GM19467 (cell line): Measurements from ENCODE around the gene SOCS1.

ENCODE experiments used
- ATAC-seq: cut with Tn5 transposase; IDR thresholded peaks from one replicate; pipeline ENCODE4 v1.9.1; 2021; ENCODE audit warnings: mild to moderate bottlenecking, moderate library complexity; ENCODE audit not compliant: unreplicated experiment

Gene SOCS1

DNA sequence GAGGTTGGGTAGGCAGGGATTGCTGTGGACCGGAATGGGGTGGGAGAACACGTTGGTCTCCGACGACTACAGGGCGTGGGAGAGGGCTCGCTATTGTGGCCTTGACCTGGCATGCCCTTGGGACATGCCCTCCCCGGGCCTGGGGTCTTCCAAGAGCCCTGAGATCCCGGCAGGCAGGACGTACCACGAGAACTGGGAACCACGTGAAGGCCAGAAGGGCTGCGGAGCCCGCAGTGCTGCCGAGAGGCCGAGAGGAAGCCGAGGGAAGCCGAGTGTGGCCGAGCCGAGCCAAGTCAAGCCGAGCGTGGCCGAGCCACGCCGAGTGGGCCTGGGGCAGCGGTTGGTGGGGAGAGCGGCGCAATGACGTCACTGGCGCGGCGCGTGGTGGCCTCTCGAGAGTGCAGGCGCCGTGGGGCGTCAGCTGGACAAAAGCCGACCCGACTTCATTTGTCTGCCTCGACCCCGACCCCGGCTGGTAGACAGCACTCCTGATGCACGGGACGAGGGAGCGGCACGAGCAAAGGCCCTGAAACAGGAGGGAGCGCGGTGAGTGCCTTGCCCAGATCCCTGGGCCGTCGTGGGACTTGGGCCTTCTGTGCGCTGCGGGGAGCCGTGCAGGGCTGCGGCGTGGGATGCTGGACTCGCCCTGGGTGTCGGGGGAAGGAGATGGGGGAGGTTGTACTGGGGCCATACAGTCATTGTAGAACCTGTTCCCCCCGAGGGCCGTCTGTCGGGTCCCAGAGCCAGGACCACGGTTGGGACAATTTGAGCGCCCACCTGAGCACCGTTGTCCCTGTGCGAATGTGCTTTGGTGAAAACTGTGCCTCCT, 6.6 kb downstream of the SOCS1 start:
- ATAC-seq: no peak

DNA sequence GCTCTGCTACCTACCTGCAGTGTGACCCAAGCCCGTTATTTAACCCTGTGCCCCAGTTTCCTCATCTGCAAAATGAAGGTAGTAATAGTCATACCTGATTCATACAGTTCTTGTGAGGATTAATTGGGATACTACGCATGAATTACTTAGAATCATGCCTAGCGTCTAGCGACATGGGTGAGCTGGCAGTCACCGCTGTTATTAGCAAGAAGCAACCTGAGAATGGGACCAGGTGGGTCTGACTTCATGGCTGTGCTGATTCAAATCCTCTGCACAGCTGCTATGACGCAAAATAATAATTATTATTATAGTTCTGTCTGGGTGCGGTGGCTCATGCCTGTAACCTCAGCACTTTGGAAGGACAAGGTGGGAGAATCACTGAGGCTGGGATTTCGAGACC, 7.9 kb downstream of the SOCS1 start:
- ATAC-seq: no peak

DNA sequence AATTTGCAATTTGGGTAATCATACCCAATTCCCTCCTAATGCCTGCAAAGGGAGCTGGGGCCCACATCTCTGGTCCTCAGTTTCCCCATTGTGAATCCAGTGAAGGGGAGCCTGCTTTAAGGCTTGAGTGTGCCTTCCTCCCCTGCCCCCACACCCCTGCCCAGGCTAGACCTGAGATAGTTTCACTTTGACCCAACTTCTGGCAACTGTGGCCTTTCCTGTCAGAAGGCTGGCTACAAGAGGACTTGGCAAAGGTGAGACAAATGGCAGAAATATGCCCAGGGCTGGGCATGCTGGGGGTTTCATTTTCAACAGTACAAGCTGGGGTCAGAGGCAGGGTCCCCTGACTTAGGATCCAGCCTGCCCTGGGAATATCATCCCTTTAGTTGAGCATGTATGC, 10.0 kb downstream of the SOCS1 start:
- no peak for ATAC-seq

DNA sequence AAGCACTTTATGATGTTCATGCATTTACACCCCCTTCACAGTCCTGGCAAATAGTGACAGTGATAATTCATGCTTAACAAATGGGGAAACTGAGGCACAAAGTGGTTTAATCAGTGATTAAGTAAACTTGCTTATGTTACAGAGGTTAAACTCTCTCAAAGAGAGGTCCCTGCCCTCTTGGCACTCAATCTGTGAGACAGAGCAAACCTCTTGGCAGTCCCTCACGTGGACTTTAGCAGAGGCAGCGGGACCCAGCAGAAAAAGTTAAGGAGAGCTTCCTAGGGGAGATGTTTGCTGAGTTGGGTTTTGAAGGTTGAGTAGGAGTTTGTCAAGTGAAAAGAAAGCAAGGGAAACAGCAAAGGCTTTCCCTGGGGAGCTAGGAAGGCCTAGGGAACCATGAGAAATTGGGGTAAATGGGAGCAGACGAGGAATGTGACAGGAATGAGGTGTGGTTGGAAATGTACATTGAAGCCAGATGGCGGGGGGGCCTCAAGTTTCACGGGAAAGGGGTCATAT, 10.7 kb downstream of the SOCS1 start:
- ATAC-seq: no peak

DNA sequence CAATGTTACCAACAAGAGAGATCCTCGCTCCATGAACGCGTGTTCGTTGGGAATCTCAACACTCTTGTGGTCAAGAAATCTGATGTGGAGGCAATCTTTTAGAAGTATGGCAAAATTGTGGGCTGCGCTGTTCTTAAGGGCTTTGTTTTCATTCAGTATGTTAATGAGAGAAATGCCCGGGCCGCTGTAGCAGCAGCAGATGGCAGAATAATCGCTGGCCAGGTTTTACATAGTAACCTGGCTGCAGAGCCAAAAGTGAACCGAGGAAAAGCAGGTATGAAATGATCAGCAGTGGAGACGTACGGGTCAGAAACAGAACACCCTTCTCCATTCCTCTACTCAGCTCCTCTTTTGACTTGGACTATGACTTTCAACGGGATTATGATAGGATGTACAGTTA, 13.3 kb downstream of the SOCS1 start:
- no peak for ATAC-seq

DNA sequence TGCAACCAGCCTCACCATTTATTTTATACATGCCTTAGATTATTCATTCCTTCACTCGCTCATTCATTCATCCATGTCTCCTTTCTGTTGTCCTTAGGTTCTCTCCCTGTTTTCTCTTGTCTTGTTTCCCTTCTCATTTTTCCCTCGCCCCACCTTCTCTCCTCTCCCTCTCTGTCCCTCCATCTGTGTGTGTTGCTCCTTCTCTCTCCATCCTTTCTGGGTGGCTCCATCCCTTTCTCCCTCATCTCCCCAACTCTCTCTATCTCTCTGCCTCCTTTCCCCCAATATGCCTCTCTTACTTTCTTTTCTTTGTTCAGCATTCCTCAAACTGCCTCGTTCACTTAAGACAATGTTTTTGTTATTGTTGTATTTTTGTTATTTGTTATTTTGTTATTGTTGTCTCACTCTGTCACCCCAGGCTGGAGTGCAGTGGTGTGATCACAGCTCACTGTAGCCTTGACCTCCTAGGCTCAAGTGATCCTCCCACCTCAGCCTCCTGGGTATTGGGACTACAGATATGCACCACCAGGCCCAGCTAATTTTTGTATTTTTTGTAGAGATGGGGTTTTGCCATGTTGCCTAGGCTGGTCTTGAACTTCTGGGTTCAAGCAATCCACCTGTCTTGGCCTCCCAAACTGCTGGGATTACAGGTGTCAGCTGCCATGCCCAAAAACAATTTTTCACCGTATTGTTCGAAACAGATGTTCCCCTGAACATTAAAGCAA, 14.4 kb downstream of the SOCS1 start:
- ATAC-seq: no peak

DNA sequence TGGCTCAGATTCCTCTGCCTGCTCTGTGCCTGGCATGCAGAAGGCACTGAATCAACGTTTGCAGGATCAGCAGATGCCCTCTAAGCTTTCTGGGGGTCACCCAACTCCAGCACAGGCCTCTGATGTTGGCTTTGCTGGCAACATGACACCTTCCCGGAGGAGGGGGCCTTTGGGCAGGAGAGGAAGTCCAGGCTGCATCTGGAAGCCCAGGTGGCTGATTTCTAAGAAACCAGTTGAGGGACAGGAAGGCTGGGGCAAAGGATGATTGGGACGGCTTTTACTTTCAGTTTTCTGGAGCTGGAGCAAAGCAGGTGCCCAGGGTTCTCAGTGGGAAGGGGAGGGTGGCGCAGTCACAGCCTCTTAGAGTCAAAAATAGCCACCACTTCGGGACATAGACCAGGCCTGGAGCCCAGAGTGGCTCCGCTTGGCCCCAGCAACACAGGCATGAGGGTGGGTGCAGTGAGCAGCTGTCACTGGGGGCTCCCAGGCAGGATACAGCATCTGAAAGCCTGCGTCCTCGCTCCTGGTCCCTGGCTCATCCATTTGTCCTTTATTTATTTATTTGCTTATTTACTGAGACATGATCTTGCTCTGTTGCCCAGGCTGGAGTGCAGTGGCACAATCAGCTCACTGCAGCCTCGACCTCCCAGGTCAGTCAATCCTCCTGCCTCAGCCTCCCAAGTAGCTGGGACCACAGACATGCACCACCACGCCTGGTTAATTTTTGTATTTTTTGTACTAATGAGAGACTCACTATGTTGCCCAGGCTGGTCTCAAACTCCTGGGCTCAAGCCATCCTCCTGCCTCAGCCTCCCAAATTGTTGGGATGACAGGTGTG, 15.1 kb downstream of the SOCS1 start:
- ATAC-seq: no peak

DNA sequence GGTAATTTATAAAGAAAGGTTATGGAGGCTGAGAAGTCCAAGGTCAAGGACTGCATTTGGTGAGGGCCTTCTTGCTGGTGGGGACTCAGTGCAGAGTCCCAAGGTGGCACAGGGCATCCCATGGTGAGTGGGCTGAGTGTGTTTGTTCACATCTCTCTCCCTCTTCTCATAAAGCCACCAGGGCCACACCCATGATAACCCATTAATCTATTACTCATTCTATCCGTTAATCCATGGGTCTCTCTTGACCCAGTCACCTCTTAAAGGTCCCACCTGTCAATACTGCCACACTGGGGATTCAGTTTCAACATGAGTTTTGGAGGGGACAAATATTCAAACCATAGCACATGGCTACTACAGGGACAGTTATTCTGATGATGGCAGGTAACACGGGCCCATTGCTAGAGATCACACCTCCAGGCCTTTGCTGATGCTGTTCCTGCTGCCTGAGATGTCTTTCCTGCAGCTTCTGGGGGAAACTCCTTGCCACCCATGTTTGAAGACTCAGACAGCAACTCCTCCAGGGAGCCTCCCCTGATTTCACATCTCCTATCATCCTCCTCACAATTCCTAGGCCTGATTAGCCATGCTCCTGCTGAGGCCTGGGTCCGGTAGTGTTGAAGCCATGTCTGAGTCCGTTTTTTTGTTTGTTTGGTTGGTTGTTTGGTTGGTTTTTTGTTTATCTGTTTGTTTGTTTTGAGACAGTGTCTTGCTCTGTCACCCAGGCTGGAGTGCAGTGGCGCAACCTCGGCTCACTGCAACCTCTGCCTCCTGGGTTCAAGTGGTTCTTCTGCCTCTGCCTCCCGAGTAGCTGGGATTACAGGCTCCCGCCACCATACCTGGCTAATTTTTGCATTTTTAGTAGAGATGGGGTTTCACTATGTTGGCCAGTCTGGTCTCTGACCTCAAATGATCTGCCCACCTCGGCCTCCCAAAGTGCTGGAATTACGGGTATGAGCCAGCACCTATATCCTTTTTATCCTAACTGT, 16.1 kb downstream of the SOCS1 start:
- ATAC-seq: no peak

DNA sequence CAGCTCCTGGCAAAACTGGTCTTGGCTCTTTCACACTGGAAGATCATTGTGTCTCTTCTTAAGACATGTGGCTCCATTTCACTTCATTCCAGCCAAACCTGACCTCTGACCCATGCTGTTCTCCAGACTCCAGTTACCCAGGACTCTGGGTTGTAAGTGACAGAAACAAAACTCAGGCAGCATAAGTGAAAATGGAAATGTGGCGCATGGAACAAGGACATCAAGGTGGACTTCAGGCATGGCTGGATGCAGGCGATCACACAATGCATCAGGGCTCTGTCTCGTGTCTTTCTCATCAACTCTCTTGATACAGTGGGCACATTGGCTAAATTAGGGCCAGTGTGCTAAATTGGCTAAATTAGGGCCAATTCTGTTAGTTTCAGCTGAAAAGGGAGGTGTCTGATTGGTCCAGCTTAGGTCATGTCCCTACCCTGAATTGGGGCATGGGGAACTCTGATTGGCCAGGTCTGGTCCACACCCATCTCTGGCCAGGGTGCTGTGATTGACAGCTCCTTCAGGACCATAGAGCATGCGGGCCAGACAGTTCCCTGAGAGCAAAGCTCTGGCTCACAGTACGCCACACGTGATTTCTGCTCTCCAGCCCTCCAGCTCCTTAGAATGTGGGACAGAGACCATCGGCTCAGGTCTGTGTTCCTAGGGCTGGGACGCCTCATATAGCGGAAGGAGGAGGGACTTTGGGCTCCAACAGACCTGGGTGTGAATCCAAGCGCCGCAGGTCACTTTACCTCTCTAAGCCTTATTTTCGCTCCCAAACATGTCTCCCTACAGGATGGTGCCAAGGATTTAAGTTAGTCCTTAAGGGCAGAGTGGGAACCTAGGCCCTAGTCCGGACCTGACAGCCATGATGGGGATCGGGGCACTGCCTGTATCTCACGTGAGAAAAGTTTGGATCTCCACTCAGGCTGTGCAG, 17.5 kb downstream of the SOCS1 start:
- ATAC-seq: no peak

DNA sequence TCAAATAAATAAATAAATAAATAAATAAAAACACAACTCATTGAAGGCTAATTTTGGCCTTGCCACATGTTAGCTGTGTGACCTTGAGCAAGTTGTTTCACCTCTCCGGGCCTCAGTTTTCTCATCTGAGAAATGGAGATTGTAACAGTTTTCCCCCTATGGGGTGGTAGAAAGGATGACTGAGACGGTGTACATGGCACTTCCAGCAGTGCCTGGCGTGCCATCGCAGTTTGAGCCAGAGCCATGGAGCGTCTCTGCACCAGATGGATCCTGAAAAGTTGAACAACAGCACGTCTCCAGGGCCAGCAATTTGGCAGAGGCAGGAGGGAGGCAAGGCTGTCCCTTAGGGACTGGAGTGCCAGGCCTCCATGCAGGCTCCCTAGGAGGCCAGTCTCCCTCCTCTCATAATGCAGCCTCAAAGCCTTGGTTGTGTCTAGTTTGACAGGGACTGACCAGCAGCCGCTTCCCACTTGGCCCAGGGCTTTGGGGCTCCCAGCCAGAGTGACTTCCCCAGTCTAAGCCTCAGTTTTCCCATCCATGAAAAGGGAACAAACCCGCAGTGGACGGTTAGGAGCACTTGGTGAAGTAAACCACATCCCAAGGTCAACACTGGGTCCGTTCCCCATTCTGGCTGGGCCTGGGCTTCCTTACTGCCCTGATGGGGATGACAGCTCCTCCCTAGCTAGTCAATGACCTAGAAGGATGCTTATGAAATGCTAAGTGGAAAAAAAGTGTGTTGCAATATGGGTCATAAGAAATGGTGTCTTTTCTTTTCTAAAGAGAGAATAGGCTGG, 19.3 kb downstream of the SOCS1 start:
- no peak for ATAC-seq

DNA sequence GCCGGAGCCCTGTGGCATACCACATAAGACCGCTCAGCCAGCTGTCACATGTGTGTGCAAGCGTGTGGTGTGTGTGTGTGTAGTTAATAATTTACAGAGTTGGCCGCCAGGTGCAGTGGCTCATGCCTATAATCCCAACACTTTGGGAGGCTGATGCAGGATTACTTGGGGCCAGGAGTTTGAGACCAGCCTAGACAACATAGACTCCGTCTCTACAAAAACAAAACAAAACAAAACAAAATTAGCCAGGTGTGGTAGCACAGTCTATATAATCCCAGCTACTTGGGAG, 20.4 kb downstream of the SOCS1 start:
- no peak for ATAC-seq

DNA sequence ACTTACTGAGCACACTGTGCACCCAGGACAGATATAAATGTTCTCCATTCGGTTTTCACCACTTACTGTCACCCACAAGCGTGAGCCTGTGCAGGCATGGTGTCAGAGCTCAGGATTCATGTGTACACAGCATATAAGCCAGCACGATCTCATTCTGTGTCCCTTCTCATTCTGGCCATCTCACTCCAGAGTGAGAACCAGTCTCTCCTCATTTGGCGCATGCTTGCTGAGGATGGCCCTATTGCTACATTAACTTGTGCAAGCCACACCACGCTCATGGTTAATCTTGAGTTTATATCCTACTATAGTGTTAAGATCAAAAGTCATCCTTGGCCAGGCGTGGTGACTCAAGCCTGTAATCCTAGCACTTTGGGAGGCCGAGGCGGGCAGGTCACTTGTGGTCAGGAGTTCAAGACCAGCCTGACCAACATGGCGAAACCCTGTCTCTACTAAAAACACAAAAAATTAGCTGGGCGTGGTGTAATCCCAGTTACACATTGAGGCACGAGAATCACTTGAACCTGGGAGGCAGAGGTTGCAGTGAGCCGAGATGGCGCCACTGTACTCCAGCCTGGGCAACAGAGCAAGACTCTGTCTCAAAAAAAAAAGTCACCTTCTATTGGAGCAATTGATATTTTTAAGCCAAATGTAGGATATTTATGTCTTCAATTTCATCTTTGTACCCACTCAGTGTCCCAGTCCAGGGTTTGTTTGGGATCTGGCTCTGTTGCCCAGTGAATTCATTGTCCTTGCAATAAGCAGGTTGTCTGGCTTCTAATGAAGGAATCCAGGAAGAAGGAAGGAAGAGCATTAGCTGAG, 20.9 kb downstream of the SOCS1 start:
- ATAC-seq: no peak

DNA sequence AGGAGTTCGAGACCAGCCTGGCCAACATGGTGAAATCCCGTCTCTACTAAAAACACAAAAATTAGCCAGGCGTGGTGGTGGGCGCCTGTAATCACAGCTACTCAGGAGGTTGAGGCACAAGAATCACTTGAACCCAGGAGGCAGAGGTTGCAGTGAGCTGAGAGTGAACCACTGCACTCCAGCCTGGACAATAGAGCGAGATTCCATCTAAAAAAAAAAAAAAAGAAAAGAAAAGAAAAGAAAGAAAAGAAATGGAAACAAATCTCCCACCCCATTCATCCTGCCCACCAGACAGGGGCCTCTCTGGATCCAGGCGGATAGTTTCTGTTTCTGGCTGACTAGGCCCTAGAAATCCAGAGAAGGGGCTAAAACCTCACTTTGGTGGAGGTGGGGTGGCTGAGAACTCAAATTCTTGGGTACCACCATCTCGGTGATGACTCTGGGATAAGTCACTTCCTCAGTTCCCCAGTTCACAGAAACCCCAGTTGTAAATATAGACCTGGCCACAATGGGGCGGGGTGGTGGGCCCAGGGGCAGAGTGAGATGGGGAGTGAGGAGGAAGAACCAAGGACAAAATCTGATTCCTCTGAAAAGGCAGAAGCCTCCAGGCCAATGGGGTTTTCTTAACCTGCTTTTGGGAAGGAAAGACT, 22.2 kb downstream of the SOCS1 start:
- no peak for ATAC-seq

DNA sequence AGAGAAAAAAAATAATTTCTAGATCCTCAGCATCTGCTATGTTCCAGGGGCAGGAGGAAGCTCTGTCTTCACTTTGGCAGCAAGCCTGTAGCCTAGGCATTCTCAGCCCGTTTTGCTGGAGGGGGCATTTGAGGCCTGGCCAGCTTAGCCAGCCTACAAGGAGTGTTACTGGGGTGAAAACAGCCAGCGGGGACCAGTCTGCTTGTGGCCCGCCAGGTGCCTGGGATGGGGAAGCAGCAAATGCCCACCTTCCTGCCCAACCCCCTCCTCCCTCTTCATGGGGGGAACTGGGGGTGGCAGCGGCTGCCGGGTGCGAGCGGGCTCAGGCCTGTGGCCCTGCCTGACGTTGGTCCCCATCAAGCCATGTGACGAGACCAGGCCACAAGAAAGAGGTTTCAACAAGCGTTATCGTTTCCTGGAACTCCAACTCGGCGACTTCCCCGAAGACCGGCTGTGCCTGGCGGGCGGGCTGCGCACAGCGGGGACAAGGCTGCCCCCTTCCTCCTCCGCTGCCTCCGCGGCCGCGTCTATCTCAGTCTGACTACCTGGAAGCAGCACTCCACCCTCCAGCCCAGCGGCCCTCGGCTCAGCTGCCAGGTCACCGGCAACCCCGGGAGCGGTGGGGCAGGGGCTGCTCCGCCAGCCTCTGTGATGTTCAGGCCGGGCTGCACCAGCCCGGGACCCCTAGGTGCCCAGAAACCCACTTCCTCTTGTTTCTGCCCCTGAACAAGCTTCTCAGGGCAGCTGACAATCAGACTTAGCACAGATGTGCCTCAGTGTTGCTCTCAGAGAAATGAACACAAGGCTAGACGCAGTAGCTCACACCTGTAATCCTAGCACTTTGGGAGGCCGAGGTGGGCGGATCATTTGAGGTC, 22.9 kb downstream of the SOCS1 start:
- peak; percentile 48 for ATAC-seq

DNA sequence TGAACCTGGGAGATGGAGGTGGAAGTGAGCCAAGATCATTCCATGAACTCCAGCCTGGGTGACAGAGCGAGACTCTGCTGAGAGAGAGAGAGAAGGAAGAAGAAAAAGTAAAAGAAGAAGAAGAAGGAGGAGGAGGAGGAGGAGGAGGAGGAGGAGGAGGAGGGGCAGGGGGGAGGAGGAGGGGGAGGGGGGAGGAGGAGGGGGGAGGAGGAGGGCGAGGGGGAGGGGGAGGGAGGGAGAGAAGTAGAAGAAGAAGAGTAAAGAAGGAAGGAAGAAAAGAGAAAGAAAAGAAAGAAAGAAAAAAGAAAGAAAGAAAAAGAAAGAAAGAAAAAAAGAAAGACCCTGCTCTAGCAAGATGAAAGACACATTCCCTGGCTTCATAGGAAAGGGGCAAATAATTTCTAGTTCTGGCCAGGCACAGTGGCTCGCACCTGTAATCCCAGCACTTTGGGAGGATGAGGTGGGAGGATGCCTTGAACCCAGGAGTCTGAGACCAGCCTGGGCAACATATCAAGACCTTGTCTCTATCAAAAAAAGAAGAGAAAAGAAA, 23.6 kb downstream of the SOCS1 start:
- no peak for ATAC-seq
